ENCODE measurements around the gene EMILIN2.

The EMILIN2 gene

DNA sequence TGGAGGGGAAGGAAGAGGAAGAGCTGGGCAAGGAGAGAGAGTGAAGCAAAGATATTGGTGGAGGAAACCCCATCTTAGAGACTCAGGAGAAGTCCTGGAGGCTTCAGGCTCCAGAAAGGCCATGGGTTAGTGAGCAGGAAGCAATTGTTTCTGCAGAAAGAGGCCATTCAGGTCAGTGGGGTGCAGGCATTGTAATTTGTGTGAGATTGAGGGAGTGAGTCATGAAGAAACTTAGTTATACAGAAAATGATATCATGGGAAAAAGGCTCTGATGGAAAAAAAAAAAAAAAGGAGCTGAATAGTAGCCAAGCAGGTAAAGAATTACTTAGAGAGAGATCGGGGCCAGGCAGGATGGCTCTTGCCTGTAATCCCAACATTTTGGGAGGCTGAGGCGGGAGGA is 4.0 kb downstream of the EMILIN2 start:
- no peak for TF ChIP-seq CTCF (IDR thresholded peaks at IDR 0.05)

- no peak for TF ChIP-seq CTCF (IDR thresholded peaks at IDR 0.05)
Measured at GRCh38 chr18:2851771-2852170, 5.0 kb downstream of the EMILIN2 start.

GRCh38 chr18:2853173-2853925 is 6.5 kb downstream of the EMILIN2 start:
- no peak for TF ChIP-seq CTCF (IDR thresholded peaks at IDR 0.05)

DNA sequence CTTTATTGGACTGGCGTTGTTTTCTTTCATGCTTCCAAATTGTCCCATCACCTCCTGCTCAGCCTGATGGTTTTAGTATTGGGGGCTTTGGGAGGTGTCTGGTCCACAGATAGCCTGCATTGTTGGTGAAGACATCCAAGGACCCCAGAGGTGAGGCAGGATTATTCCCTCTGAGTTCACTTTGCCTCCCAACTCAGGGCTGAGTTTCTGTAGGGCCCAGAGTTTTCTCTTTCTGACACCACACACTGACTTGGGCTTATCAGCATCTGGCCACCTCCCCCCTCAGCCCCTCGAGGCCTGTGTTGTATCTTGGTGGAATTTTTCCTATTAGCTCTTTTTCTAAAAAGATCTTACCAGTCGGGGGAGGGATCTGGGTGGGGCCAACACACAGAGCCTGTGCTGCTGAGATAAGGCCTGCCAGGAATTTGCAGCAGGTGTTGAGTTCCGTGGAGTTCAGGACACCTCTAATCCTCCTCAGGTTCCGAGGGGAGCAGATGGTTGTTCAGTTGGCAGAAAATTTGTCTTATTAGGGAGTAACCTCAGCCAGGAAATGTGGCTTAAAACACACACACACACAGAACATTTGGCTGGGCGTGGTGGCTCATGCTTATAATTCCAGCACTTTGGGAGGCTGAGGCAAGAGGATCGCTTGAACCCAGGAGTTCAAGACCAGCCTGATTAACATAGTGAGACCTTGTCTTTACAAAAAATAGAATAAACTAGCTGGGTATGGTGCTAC is 7.3 kb downstream of the EMILIN2 start:
- no peak for TF ChIP-seq CTCF (IDR thresholded peaks at IDR 0.05)

- no peak for TF ChIP-seq CTCF (IDR thresholded peaks at IDR 0.05)
Measured at GRCh38 chr18:2854875-2855274, 8.1 kb downstream of the EMILIN2 start.

- TF ChIP-seq CTCF (IDR thresholded peaks at IDR 0.05), result no peak
Measured at GRCh38 chr18:2855560-2856350, 8.9 kb downstream of the EMILIN2 start.

GRCh38 chr18:2856547-2857170 is 9.9 kb downstream of the EMILIN2 start:
- TF ChIP-seq CTCF (IDR thresholded peaks at IDR 0.05), result no peak

All from LNCAP (cell line).